Vagina (tissue), 2 donors: Measurements from ENCODE around the gene CACNA1C. TPM values are rescaled to one million over a fixed set of nuclear protein-coding genes. Genes with fewer than 3 reads are reported as not detected.

ENCODE experiments used
- DNase-seq, 2 donors: peaks; one replicate each; pipeline ENCODE4 v3.0.0-alpha.2; 2017; ENCODE audit errors: extremely low spot score in 2 of 2
- H3K27ac ChIP-seq: fragments of 200-600 bp; sonication (generic); one replicate; pipeline ENCODE4 v1.5.1; 2019
- H3K27me3 ChIP-seq: fragments of 200-600 bp; sonication (generic); one replicate; pipeline ENCODE4 v1.5.1; 2019
- H3K36me3 ChIP-seq, 2 donors: fragments of 200-600 bp; sonication (generic); one replicate each; pipeline ENCODE4 v1.5.1; 2017 to 2019
- H3K4me1 ChIP-seq: fragments of 200-600 bp; sonication (generic); one replicate; pipeline ENCODE4 v1.5.1; 2019
- H3K4me3 ChIP-seq, 2 donors: fragments of 200-600 bp; sonication (generic); 1 replicate in 1 of 2; 2 replicates in 1 of 2; pipeline ENCODE4 v1.5.1; 2016 to 2019
- H3K9me3 ChIP-seq: fragments of 200-600 bp; sonication (generic); one replicate; pipeline ENCODE4 v1.5.1; 2019
- CTCF ChIP-seq, 3 experiments: fragments of 450-650 bp in 2 of 3; fragments of 200-600 bp in 1 of 3; sonication (generic) in 1 of 3; IDR thresholded peaks; one replicate each; pipeline ENCODE4 v1.5.1; 2017 to 2019; ENCODE audit warnings: antibody characterized with exemption in 3 of 3, mild to moderate bottlenecking in 2 of 3, moderate library complexity in 2 of 3
- POLR2A ChIP-seq, 2 donors: fragments of 450-650 bp; IDR thresholded peaks; one replicate each; pipeline ENCODE4 v1.6.1; 2017; ENCODE audit warnings: antibody characterized with exemption in 2 of 2, mild to moderate bottlenecking in 2 of 2, moderate library complexity in 2 of 2
- POLR2AphosphoS5 ChIP-seq, 2 donors: sonication (generic); formaldehyde crosslinking; IDR thresholded peaks; one replicate each; pipeline ENCODE4 v1.9.0; 2017; ENCODE audit warnings: antibody characterized with exemption in 2 of 2, mild to moderate bottlenecking in 2 of 2, low read depth in 1 of 2; ENCODE audit not compliant: insufficient read depth in 1 of 2
- intact Hi-C: fragments of 100-400 bp; cut with DNase I; formaldehyde crosslinking; loops from one replicate; pipeline ENCODE4 v1.15.1; 2023
- total RNA-seq: library from RNA; depleted of rRNA; stranded (reverse); fragments of >200 nt; gene quantifications from one replicate; pipeline ENCODE4 v1.2.3, GENCODE V29; 2016

The CACNA1C gene
- total RNA-seq, 1 donor from 2014 or later, result 9.8 TPM

- H3K27me3 ChIP-seq, result no peaks in the 10 kb centered on the region
- H3K4me3 ChIP-seq, result no peak overlapping the region
- no peak for TF ChIP-seq POLR2AphosphoS5 (IDR thresholded peaks at IDR 0.05; ENCODE audit: insufficient read depth in 1 of 2, low read depth in 1 of 2)
- TF ChIP-seq POLR2A (IDR thresholded peaks at IDR 0.05), result no peak
- no peak for TF ChIP-seq CTCF (IDR thresholded peaks at IDR 0.05)
- H3K4me1 ChIP-seq, result peaks cover 19% of the 10 kb centered on the region
- H3K9me3 ChIP-seq, result no peaks in the 10 kb centered on the region
- H3K27ac ChIP-seq, result peak overlapping the region; percentile 51
- intact Hi-C loops, result no loop called here
- no peaks in the 10 kb centered on the region for H3K36me3 ChIP-seq
- DNase-seq, result no peak
Measured at GRCh38 chr12:2312770-2313169, 260.0 kb downstream of the CACNA1C start.

- Histone ChIP-seq H3K36me3 (no peaks in the 10 kb centered on the region), H3K4me3 (no peak overlapping the region), H3K27ac (no peak overlapping the region), H3K27me3 (no peaks in the 10 kb centered on the region), H3K4me1 (peaks cover 28% of the 10 kb centered on the region), H3K9me3 (no peaks in the 10 kb centered on the region)
- no peak for TF ChIP-seq CTCF (IDR thresholded peaks at IDR 0.05)
- no peak for TF ChIP-seq POLR2AphosphoS5 (IDR thresholded peaks at IDR 0.05; ENCODE audit: insufficient read depth in 1 of 2, low read depth in 1 of 2)
- TF ChIP-seq POLR2A (IDR thresholded peaks at IDR 0.05), result no peak
- intact Hi-C loops, result no loop called here
- no peak for DNase-seq
Measured at GRCh38 chr12:2314492-2314891, 261.7 kb downstream of the CACNA1C start.

- TF ChIP-seq POLR2A (IDR thresholded peaks at IDR 0.05), result no peak
- no peak for TF ChIP-seq POLR2AphosphoS5 (IDR thresholded peaks at IDR 0.05; ENCODE audit: insufficient read depth in 1 of 2, low read depth in 1 of 2)
- TF ChIP-seq CTCF (IDR thresholded peaks at IDR 0.05), result no peak
- Histone ChIP-seq H3K4me1 (peaks cover 25% of the 10 kb centered on the region), H3K36me3 (no peaks in the 10 kb centered on the region), H3K27me3 (no peaks in the 10 kb centered on the region), H3K9me3 (no peaks in the 10 kb centered on the region), H3K27ac (no peak overlapping the region), H3K4me3 (no peak overlapping the region)
- no peak for DNase-seq
- intact Hi-C loops, result no loop called here
Measured at GRCh38 chr12:2317772-2318171, 265.0 kb downstream of the CACNA1C start.

- no peaks in the 10 kb centered on the region for H3K27me3 ChIP-seq
- no peak overlapping the region for H3K27ac ChIP-seq
- no peak overlapping the region for H3K4me3 ChIP-seq
- peaks cover 25% of the 10 kb centered on the region for H3K4me1 ChIP-seq
- no peak for DNase-seq
- no peaks in the 10 kb centered on the region for H3K36me3 ChIP-seq
- TF ChIP-seq POLR2A (IDR thresholded peaks at IDR 0.05) (no peak), POLR2AphosphoS5 (IDR thresholded peaks at IDR 0.05; ENCODE audit: insufficient read depth in 1 of 2, low read depth in 1 of 2) (no peak), CTCF (IDR thresholded peaks at IDR 0.05) (no peak)
- H3K9me3 ChIP-seq, result no peaks in the 10 kb centered on the region
- intact Hi-C loops, result no loop called here
Measured at GRCh38 chr12:2318286-2318685, 265.5 kb downstream of the CACNA1C start.

GRCh38 chr12:2319136-2319535, 266.3 kb downstream of the CACNA1C start:
- H3K4me3 ChIP-seq, result no peak overlapping the region
- no peaks in the 10 kb centered on the region for H3K36me3 ChIP-seq
- TF ChIP-seq POLR2A (IDR thresholded peaks at IDR 0.05), result no peak
- no peak for TF ChIP-seq CTCF (IDR thresholded peaks at IDR 0.05)
- no peak for TF ChIP-seq POLR2AphosphoS5 (IDR thresholded peaks at IDR 0.05; ENCODE audit: insufficient read depth in 1 of 2, low read depth in 1 of 2)
- intact Hi-C loops, result no loop called here
- H3K9me3 ChIP-seq, result no peaks in the 10 kb centered on the region
- H3K27me3 ChIP-seq, result no peaks in the 10 kb centered on the region
- no peak for DNase-seq
- no peak overlapping the region for H3K27ac ChIP-seq
- H3K4me1 ChIP-seq, result peaks cover 32% of the 10 kb centered on the region
